Measurements from ENCODE around the gene PGAP6.
"Not testable (repeated sequence)": the region's sequence is repeated elsewhere in the genome, so short reads cannot be mapped to it uniquely, and the experiment has no call there.

The PGAP6 gene

GRCh38 chr16:351804-352520, 29.8 kb downstream of the PGAP6 start:
- in situ Hi-C loops (cut with MboI; ENCODE audit: low sequenced_read_pairs), result no loop called here

GRCh38 chr16:350203-350602, 31.6 kb downstream of the PGAP6 start:
- in situ Hi-C loops (cut with MboI; ENCODE audit: low sequenced_read_pairs), result no loop called here

- in situ Hi-C loops (cut with MboI; ENCODE audit: low sequenced_read_pairs), result no loop called here
Measured at GRCh38 chr16:349211-349610, 32.6 kb downstream of the PGAP6 start.

GRCh38 chr16:348495-348894, 33.3 kb downstream of the PGAP6 start:
- in situ Hi-C loops (cut with MboI; ENCODE audit: low sequenced_read_pairs), result not testable (repeated sequence)

- in situ Hi-C loops (cut with MboI; ENCODE audit: low sequenced_read_pairs), result no loop called here
Measured at GRCh38 chr16:347203-347602, 34.6 kb downstream of the PGAP6 start.

GRCh38 chr16:346587-346986, 35.2 kb downstream of the PGAP6 start:
- in situ Hi-C loops (cut with MboI; ENCODE audit: low sequenced_read_pairs), result no loop called here

GRCh38 chr16:345772-346171, 36.0 kb downstream of the PGAP6 start:
- in situ Hi-C loops (cut with MboI; ENCODE audit: low sequenced_read_pairs), result no loop called here

GRCh38 chr16:342455-343213, 39.1 kb downstream of the PGAP6 start:
- in situ Hi-C loops (cut with MboI; ENCODE audit: low sequenced_read_pairs), result no loop called here

GRCh38 chr16:341974-342336, 39.8 kb downstream of the PGAP6 start:
- in situ Hi-C loops (cut with MboI; ENCODE audit: low sequenced_read_pairs), result not testable (repeated sequence)

GRCh38 chr16:341095-341973, 40.4 kb downstream of the PGAP6 start:
- in situ Hi-C loops (cut with MboI; ENCODE audit: low sequenced_read_pairs), result not testable (repeated sequence)

GRCh38 chr16:340370-341091, 41.2 kb downstream of the PGAP6 start:
- in situ Hi-C loops (cut with MboI; ENCODE audit: low sequenced_read_pairs), result no loop called here

- in situ Hi-C loops (cut with MboI; ENCODE audit: low sequenced_read_pairs), result no loop called here
Measured at GRCh38 chr16:339680-340079, 42.1 kb downstream of the PGAP6 start.

- in situ Hi-C loops (cut with MboI; ENCODE audit: low sequenced_read_pairs), result no loop called here
Measured at GRCh38 chr16:337975-338575, 43.7 kb downstream of the PGAP6 start.

- in situ Hi-C loops (cut with MboI; ENCODE audit: low sequenced_read_pairs), result no loop called here
Measured at GRCh38 chr16:337437-337836, 44.3 kb downstream of the PGAP6 start.

- in situ Hi-C loops (cut with MboI; ENCODE audit: low sequenced_read_pairs), result no loop called here
Measured at GRCh38 chr16:336269-336668, 45.5 kb downstream of the PGAP6 start.

- in situ Hi-C loops (cut with MboI; ENCODE audit: low sequenced_read_pairs), result not testable (repeated sequence)
Measured at GRCh38 chr16:334861-335632, 46.7 kb downstream of the PGAP6 start.

GRCh38 chr16:334164-334832, 47.5 kb downstream of the PGAP6 start:
- in situ Hi-C loops (cut with MboI; ENCODE audit: low sequenced_read_pairs), result not testable (repeated sequence)

GRCh38 chr16:333406-334094, 48.2 kb downstream of the PGAP6 start:
- in situ Hi-C loops (cut with MboI; ENCODE audit: low sequenced_read_pairs), result no loop called here

Data from hTERT RPE-1 (cell line).